Naive B cell (primary cell): ENCODE data around the gene DNAH2. TPM values are rescaled to one million over a fixed set of nuclear protein-coding genes. Genes with fewer than 3 reads are reported as not detected.

ENCODE experiments used
- ATAC-seq, 2 donors: fragments of 150-1000 bp; cut with Tn5 transposase; 2 replicates each; pipeline ENCODE4 v1.10.0; 2021; ENCODE audit warnings: low read depth in 2 of 2, mild to moderate bottlenecking in 2 of 2, moderate library complexity in 2 of 2
- DNase-seq: peaks from one replicate; pipeline ENCODE4 v3.0.0; 2022
- H3K27ac Mint-ChIP-seq, 6 donors: one replicate each; pipeline ENCODE4 v1.8.0; 2020 to 2022; ENCODE audit warnings: mild to moderate bottlenecking in 6 of 6, mixed read lengths in 6 of 6, moderate library complexity in 5 of 6, inconsistent platforms in 2 of 6
- H3K27me3 Mint-ChIP-seq, 3 donors: one replicate each; pipeline ENCODE4 v1.8.0; 2021 to 2022; ENCODE audit warnings: mixed read lengths in 3 of 3, mild to moderate bottlenecking in 1 of 3
- H3K36me3 Mint-ChIP-seq, 2 donors: one replicate each; pipeline ENCODE4 v1.8.0; 2020 to 2022; ENCODE audit warnings: mixed read lengths in 2 of 2, inconsistent platforms in 1 of 2, mild to moderate bottlenecking in 1 of 2
- H3K4me1 Mint-ChIP-seq, 3 donors: one replicate each; pipeline ENCODE4 v1.8.0; 2020 to 2022; ENCODE audit warnings: mixed read lengths in 3 of 3, inconsistent platforms in 1 of 3, mild to moderate bottlenecking in 1 of 3, moderate library complexity in 1 of 3
- H3K4me3 Mint-ChIP-seq, 8 donors: one replicate each; pipeline ENCODE4 v1.8.0; 2020 to 2022; ENCODE audit warnings: mild to moderate bottlenecking in 8 of 8, mixed read lengths in 8 of 8, moderate library complexity in 8 of 8, inconsistent platforms in 2 of 8
- H3K9me3 Mint-ChIP-seq, 7 donors: one replicate each; pipeline ENCODE4 v1.8.0; 2020 to 2022; ENCODE audit warnings: mixed read lengths in 7 of 7, mild to moderate bottlenecking in 5 of 7, inconsistent platforms in 2 of 7, moderate library complexity in 1 of 7
- polyA plus RNA-seq, 6 donors: library from polyadenylated mRNA; unstranded; fragments of 300-500 nt; fragmentation: Illumina TruSeq; gene quantifications; one replicate each; pipeline ENCODE4 v1.2.3, GENCODE V29; 2021; ENCODE audit warnings: low read depth in 6 of 6

The DNAH2 gene
- polyA plus RNA-seq, 6 donors from 2014 or later = not detected

- DNase-seq (peak; percentile 33), ATAC-seq (no peak)
- Mint-ChIP-seq H3K27me3 (peaks cover 0 to 2% (median 0%) of the 10 kb centered on the region in 3 donors), H3K27ac (peak overlapping the region; percentile 81 to 100 (median 99)), H3K9me3 (peaks cover 0 to 4% (median 0%) of the 10 kb centered on the region in 7 donors), H3K4me3 (peak overlapping the region; percentile 66 to 98 (median 90)), H3K36me3 (no peaks in the 10 kb centered on the region), H3K4me1 (peaks cover 71 to 90% (median 78%) of the 10 kb centered on the region in 3 donors)
Observed at GRCh38 chr17:7838090-7839075, 120.8 kb downstream of the DNAH2 start.

DNA sequence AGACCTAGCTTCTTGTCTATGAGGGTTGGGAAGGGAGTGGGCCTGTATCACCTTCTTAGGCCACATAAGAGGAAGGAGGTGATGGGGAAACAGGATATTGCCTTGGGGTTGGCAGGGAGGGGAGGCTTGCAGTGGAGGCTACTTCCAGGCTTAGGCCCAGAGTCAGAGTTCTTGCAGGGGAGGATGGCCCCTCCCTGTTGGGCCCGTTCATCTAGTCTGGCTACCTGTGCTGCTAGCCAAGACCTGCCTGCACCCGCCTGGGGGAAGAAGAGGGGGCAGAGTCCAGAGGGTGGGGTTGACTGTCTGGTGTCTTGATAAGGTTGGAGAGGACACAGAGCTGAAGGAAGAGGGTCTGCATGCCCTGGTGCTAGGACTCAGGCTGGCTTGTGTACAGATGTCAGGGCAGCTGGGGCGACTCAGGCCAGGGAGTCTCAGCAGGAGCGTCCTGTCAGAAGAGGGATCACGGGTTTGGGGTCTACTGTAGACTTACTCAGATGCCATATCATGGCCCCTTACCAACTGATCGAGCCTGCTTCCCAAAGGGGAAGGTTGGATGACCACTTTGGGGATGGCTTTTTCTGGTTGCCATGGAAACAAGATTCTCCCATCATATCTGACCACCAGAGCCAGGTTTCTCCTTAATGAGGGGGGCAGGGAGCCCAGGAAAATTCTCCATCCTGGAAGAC, 121.8 kb downstream of the DNAH2 start:
- H3K4me3 Mint-ChIP-seq = peak overlapping the region in 5 of 8 donors; percentile 1 to 74 (median 17)
- peaks cover 0 to 4% (median 0%) of the 10 kb centered on the region in 7 donors for H3K9me3 Mint-ChIP-seq
- no peak for ATAC-seq
- no peak for DNase-seq
- no peaks in the 10 kb centered on the region for H3K27me3 Mint-ChIP-seq
- H3K4me1 Mint-ChIP-seq = peaks cover 73 to 90% (median 78%) of the 10 kb centered on the region in 3 donors
- no peaks in the 10 kb centered on the region for H3K36me3 Mint-ChIP-seq
- H3K27ac Mint-ChIP-seq = peak overlapping the region; percentile 47 to 100 (median 99)

- H3K36me3 Mint-ChIP-seq = no peaks in the 10 kb centered on the region
- ATAC-seq = no peak
- peaks cover 0 to 4% (median 0%) of the 10 kb centered on the region in 7 donors for H3K9me3 Mint-ChIP-seq
- peak overlapping the region in 2 of 8 donors; percentile 54 to 94 for H3K4me3 Mint-ChIP-seq
- H3K27ac Mint-ChIP-seq = peak overlapping the region; percentile 33 to 100 (median 99)
- peaks cover 74 to 88% (median 78%) of the 10 kb centered on the region in 3 donors for H3K4me1 Mint-ChIP-seq
- H3K27me3 Mint-ChIP-seq = no peaks in the 10 kb centered on the region
- DNase-seq = no peak
Observed at GRCh38 chr17:7839876-7840261, 122.3 kb downstream of the DNAH2 start.

DNA sequence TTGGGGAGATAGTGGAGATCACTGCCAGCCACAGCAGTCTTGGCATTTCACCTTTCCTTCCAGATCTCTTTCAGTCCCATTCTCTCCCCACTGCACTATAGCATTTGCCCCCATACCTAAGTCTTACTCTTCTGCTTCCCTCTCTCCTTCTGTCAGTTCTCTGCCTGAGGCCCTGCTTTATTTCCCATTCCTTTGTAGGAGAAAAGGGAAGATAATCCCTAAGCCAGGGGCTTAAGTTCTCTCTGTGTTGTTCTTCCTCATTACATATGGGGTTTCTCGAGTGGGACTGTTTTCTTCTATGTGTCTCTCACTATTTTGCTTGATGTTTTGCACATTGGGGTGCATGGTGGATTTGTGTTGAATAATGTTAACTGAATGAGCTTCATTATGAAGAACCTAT, 122.9 kb downstream of the DNAH2 start:
- no peak for ATAC-seq
- peaks cover 78 to 88% (median 80%) of the 10 kb centered on the region in 3 donors for H3K4me1 Mint-ChIP-seq
- no peaks in the 10 kb centered on the region for H3K27me3 Mint-ChIP-seq
- no peaks in the 10 kb centered on the region for H3K36me3 Mint-ChIP-seq
- peak overlapping the region; percentile 99 to 100 (median 100) for H3K27ac Mint-ChIP-seq
- H3K9me3 Mint-ChIP-seq = peaks cover 0 to 4% (median 0%) of the 10 kb centered on the region in 7 donors
- peak overlapping the region in 7 of 8 donors; percentile 48 to 100 (median 85) for H3K4me3 Mint-ChIP-seq
- no peak for DNase-seq

DNA sequence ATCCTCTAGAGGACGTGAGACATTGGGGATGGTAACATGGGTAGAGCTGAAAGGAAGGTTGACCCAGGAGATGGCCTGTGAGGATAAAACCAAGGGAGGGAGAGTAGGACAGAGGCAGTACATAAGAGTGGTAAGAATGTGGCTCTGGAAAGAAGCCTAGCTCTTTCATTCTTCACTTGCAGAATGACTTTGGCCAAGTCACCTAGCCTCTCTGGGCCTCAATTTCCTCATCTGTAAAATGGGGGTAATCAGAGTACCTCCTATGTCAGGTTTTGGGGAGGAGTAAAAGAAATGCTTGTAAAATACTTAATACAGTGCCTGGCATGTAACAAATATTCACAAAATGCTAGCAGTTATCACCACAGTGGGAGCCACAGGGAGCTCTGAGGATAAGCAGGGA, 123.3 kb downstream of the DNAH2 start:
- H3K27ac Mint-ChIP-seq = peak overlapping the region; percentile 99 to 100 (median 100)
- H3K9me3 Mint-ChIP-seq = peaks cover 0 to 4% (median 0%) of the 10 kb centered on the region in 7 donors
- no peaks in the 10 kb centered on the region for H3K27me3 Mint-ChIP-seq
- DNase-seq (no peak), ATAC-seq (no peak)
- no peaks in the 10 kb centered on the region for H3K36me3 Mint-ChIP-seq
- H3K4me1 Mint-ChIP-seq = peaks cover 82 to 92% (median 83%) of the 10 kb centered on the region in 3 donors
- H3K4me3 Mint-ChIP-seq = peak overlapping the region; percentile 81 to 100 (median 90)

GRCh38 chr17:7841396-7841914, 123.9 kb downstream of the DNAH2 start:
- Mint-ChIP-seq H3K9me3 (peaks cover 0 to 4% (median 0%) of the 10 kb centered on the region in 7 donors), H3K4me1 (peaks cover 76 to 86% (median 78%) of the 10 kb centered on the region in 3 donors), H3K27me3 (no peaks in the 10 kb centered on the region), H3K27ac (peak overlapping the region; percentile 99 to 100 (median 100)), H3K36me3 (peaks cover 0 to under 1% of the 10 kb centered on the region in 2 donors), H3K4me3 (peak overlapping the region; percentile 85 to 100 (median 98))
- ATAC-seq (peak; percentile 27 to 42), DNase-seq (peak; percentile 92)

- peak overlapping the region; percentile 99 to 100 (median 100) for H3K27ac Mint-ChIP-seq
- peak; percentile 87 for DNase-seq
- peaks cover 71 to 81% (median 73%) of the 10 kb centered on the region in 3 donors for H3K4me1 Mint-ChIP-seq
- no peaks in the 10 kb centered on the region for H3K27me3 Mint-ChIP-seq
- H3K9me3 Mint-ChIP-seq = peaks cover 0 to 4% (median 0%) of the 10 kb centered on the region in 7 donors
- ATAC-seq = peak; percentile 29 to 34
- peaks cover 0 to 6% of the 10 kb centered on the region in 2 donors for H3K36me3 Mint-ChIP-seq
- peak overlapping the region; percentile 85 to 100 (median 98) for H3K4me3 Mint-ChIP-seq
Observed at GRCh38 chr17:7841915-7842379, 124.4 kb downstream of the DNAH2 start.

DNA sequence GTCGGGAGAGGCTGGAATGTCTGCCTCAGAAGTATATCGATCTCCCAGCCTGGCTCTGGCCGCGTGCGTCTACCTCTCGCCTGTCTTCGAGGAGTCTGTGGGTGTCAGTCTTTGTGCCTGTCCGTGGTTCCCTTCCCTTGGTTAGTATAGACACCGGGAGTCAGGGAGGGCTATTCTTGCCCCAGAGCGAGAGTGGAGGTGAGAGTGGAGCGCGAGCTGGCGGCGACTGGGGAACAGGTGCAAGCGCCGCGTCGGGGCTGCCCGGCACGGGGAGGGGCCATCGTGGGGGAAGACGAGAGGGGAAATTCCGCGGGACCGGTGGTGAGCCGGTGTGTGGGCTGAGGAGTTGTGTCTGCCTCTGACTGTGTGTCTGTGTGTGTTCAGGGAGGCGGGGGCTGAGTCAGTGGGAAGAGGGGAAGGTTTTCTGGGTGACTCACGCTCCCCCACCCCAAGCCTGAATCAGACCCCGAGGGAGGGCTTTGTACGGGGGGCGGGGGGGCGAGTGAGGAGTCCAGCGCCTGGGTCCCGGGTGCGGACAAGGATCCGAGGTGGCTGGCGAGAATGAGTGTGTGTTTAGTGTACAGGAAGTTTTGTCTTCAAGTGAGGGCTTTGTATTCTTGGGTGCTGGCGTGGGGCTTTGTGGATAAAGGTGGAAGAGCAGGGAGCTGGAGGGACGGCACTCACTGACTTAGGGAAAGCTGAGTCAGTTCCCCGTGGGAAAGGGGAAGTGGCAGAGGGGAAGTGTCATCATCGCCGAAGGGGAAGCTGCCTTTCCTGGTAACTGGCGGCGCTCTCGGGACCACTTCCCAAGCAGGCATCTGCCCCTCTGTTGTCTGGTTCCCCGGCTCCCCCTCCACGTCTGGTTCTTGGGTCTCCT, 125.1 kb downstream of the DNAH2 start:
- ATAC-seq = peak; percentile 40 to 47
- peaks cover 0 to 7% of the 10 kb centered on the region in 2 donors for H3K36me3 Mint-ChIP-seq

GRCh38 chr17:7843257-7843535, 125.7 kb downstream of the DNAH2 start:
- peaks cover 0 to 4% (median 0%) of the 10 kb centered on the region in 7 donors for H3K9me3 Mint-ChIP-seq
- DNase-seq = no peak
- H3K4me3 Mint-ChIP-seq = peak overlapping the region; percentile 85 to 100 (median 98)
- H3K36me3 Mint-ChIP-seq = peaks cover 0 to 7% of the 10 kb centered on the region in 2 donors
- H3K27ac Mint-ChIP-seq = peak overlapping the region; percentile 99 to 100 (median 100)
- H3K27me3 Mint-ChIP-seq = no peaks in the 10 kb centered on the region
- peaks cover 62 to 72% (median 63%) of the 10 kb centered on the region in 3 donors for H3K4me1 Mint-ChIP-seq
- no peak for ATAC-seq

More for the DNA sequence above, 125.1 kb downstream of the DNAH2 start:
- Mint-ChIP-seq H3K4me3 (peak overlapping the region; percentile 85 to 100 (median 98)), H3K27ac (peak overlapping the region; percentile 99 to 100 (median 100)), H3K4me1 (peaks cover 65 to 75% (median 66%) of the 10 kb centered on the region in 3 donors), H3K27me3 (no peaks in the 10 kb centered on the region), H3K9me3 (peaks cover 0 to 4% (median 0%) of the 10 kb centered on the region in 7 donors)
- peak; percentile 98 for DNase-seq

DNA sequence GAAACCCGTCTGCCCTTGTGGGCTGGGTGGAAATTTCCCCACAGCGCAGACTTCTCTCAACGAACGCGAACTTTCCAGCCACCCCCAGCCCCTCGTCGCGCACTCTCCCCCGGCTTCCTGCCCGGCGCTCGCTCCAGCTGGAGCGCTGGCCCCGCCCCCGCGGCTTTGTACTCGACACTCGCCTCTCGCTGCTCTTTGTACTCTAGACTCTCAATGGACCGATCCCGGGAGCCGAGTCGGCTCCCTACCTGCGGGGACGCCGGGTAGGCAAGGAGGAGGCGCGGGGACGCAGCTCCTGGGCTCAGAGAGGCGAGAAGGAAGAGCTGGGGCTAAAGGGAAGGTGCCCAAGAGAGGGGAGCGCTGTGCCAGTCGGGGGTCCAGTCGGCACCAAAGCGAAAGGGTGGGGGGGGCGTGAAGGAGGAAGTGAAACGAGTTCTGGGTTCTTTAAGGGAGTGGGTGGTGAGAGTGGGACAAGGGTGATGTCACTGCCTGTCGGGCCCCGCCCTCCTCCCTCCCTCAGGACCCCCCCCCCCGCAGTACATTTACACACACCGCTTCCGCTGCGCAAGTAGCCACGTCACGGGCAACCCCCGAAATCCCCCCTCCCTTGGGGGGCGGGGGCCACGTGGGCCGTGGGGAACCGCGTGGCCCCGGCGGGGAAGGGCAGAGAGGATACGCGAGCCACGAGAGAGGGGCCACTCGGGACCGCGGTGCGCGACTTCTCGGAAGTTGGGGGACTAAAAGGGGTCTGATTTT, 126.2 kb downstream of the DNAH2 start:
- DNase-seq (peak; percentile 96), ATAC-seq (peak; percentile 22 to 29)
- Mint-ChIP-seq H3K27me3 (no peaks in the 10 kb centered on the region), H3K36me3 (peaks cover 0 to 7% of the 10 kb centered on the region in 2 donors), H3K9me3 (peaks cover 0 to 4% (median 0%) of the 10 kb centered on the region in 7 donors), H3K4me3 (peak overlapping the region; percentile 85 to 100 (median 98)), H3K27ac (peak overlapping the region; percentile 99 to 100 (median 100)), H3K4me1 (peaks cover 58 to 67% (median 60%) of the 10 kb centered on the region in 3 donors)

DNA sequence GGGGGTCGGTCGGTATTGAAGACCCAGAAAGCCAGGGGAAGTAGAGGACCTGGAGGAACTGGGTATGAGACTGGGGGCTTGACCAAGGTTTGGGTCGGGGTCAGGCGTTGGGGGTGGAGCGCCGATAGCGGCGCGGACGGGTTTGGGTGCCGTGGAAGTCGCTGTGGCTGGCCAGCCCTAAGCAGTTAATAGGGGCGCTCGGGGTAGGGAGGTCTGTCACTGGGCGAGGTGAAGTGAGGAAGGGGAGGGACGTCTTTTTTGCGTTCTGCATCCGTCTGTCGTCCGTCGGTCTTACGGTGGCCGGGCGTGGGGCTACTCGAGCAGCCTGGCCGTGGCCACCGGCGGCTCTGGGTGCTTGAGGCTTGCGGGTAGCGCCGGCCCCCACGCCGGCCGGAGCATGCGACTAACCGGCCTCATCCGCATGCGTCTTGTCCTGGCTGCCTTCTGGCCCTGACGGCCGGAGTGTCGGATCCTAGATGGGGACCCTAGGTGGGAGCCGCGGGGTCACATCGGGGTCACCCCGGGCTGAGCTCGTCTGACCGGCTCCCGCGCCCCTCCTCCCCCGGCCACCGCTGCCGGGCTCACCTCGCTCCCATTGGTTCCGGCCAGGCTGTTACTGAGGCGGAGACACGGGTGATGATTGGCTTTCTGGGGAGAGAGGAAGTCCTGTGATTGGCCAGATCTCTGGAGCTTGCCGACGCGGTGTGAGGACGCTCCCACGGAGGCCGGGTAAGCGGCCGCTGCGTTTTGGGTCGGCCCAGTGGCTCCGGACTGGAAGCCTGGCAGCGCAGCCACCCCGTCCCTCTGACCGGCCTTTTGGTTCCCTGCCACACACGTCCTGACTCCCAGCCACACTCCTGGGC, 127.0 kb downstream of the DNAH2 start:
- Mint-ChIP-seq H3K9me3 (peaks cover 0 to 4% (median 0%) of the 10 kb centered on the region in 7 donors), H3K4me3 (peak overlapping the region; percentile 85 to 100 (median 98)), H3K4me1 (peaks cover 51 to 62% (median 52%) of the 10 kb centered on the region in 3 donors), H3K36me3 (peaks cover 0 to 7% of the 10 kb centered on the region in 2 donors), H3K27me3 (no peaks in the 10 kb centered on the region), H3K27ac (peak overlapping the region; percentile 99 to 100 (median 100))
- ATAC-seq (peak; percentile 27 to 34), DNase-seq (peak; percentile 91)
